ENCODE data around the gene RNU6-9.

DNA sequence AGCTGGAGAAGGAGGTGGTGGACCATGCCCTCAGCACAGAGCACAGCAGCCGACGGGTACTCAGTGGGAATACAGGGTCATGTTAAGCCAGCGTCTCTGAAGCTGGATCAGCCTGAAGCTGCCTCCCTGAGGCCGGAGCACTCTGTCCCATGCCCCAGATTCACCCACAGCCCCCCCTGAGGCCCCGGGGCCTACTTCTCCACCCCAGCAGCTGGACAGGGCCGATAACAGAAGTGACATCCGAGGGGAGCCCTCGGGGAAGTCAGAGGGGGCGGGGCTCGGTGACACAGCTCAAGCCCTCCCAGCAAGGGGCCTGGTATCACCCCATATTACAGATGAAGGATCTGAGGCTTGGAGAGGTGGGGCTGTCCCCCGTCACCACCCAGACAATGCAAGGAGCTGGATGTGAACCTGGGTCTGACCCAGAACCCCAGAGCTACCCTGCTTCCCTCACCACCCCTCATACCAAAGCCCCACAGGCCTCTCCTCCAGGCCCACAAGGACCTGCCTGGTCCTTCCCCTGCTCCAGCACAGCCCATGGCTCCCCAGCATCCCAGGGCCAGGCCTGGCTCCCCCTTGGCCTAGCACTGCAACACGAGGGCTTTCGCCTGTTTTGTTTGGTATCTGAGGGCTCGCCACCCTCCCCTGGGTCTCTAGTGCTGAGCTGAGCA is 14.0 kb downstream of the RNU6-9 start:
- TF ChIP-seq ZNF8 (CRISPR knock-in tag; IDR thresholded peaks at IDR 0.05) (no peak), CSDC2 (CRISPR knock-in tag; IDR thresholded peaks at IDR 0.05) (no peak), OSR1 (CRISPR knock-in tag; IDR thresholded peaks at IDR 0.05) (no peak), ZNF70 (CRISPR knock-in tag; IDR thresholded peaks at IDR 0.05) (no peak)
- TF ChIP-seq, protein P1, sequence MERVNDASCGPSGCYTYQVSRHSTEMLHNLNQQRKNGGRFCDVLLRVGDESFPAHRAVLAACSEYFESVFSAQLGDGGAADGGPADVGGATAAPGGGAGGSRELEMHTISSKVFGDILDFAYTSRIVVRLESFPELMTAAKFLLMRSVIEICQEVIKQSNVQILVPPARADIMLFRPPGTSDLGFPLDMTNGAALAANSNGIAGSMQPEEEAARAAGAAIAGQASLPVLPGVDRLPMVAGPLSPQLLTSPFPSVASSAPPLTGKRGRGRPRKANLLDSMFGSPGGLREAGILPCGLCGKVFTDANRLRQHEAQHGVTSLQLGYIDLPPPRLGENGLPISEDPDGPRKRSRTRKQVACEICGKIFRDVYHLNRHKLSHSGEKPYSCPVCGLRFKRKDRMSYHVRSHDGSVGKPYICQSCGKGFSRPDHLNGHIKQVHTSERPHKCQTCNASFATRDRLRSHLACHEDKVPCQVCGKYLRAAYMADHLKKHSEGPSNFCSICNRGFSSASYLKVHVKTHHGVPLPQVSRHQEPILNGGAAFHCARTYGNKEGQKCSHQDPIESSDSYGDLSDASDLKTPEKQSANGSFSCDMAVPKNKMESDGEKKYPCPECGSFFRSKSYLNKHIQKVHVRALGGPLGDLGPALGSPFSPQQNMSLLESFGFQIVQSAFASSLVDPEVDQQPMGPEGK (CRISPR knock-in tag; IDR thresholded peaks at IDR 0.05; ENCODE audit: borderline replicate concordance): no peak
- TF ChIP-seq, protein P2, sequence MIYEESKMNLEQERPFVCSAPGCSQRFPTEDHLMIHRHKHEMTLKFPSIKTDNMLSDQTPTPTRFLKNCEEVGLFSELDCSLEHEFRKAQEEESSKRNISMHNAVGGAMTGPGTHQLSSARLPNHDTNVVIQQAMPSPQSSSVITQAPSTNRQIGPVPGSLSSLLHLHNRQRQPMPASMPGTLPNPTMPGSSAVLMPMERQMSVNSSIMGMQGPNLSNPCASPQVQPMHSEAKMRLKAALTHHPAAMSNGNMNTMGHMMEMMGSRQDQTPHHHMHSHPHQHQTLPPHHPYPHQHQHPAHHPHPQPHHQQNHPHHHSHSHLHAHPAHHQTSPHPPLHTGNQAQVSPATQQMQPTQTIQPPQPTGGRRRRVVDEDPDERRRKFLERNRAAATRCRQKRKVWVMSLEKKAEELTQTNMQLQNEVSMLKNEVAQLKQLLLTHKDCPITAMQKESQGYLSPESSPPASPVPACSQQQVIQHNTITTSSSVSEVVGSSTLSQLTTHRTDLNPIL (CRISPR knock-in tag; IDR thresholded peaks at IDR 0.05; ENCODE audit: low read depth): no peak

Data from SK-N-SH treated with all-trans-retinoic acid at 6 μM for 48 hours (cell line).